OCI-LY7 (cell line): ENCODE measurements around the gene TES. TPM values are rescaled to one million over a fixed set of nuclear protein-coding genes. Genes with fewer than 3 reads are reported as not detected.

ENCODE experiments used
- BruUV-seq: library from RNA; stranded (reverse); fragments of 400-500 nt; replicated peaks from 2 replicates; lab custom pipeline; 2021; lab: Mats Ljungman, UMichigan
- CTCF ChIA-PET: fragments of 300-600 bp; sonication (Branson Sonifier 250); formaldehyde crosslinking; loops from one replicate; lab custom pipeline; 2022; ENCODE audit warnings: antibody characterized with exemption; ENCODE audit not compliant: unreplicated experiment; lab: Charles Lee
- POLR2A ChIA-PET: fragments of 300-600 bp; sonication (Branson Sonifier 250); formaldehyde crosslinking; loops from one replicate; lab custom pipeline; 2022; ENCODE audit warnings: antibody characterized with exemption; lab: Charles Lee
- DNase-seq: peaks from one replicate; pipeline ENCODE4 v3.0.0-alpha.2; 2015; ENCODE audit warnings: low spot score
- H2AFZ ChIP-seq: fragments of 200-600 bp; sonication (generic), shearing (Covaris generic); 2 replicates; pipeline ENCODE4 v1.6.1; 2014; ENCODE audit warnings: mild to moderate bottlenecking, antibody characterized with exemption, low read length, moderate library complexity
- H3K27ac ChIP-seq: fragments of 200-600 bp; sonication (generic); 2 replicates; pipeline ENCODE4 v1.5.1; 2014; ENCODE audit warnings: mixed run types, low read depth, mild to moderate bottlenecking, moderate library complexity, low read length, inconsistent platforms; ENCODE audit not compliant: poor library complexity, severe bottlenecking
- H3K36me3 ChIP-seq: fragments of 200-600 bp; sonication (generic); 2 replicates; pipeline ENCODE4 v1.6.1; 2014; ENCODE audit warnings: mild to moderate bottlenecking, antibody characterized with exemption, low read length, moderate library complexity, mixed read lengths; ENCODE audit not compliant: insufficient read depth
- H3K4me1 ChIP-seq: fragments of 200-600 bp; sonication (generic); 2 replicates; pipeline ENCODE4 v1.5.1; 2014; ENCODE audit warnings: mild to moderate bottlenecking, low read length; ENCODE audit not compliant: insufficient read depth, poor library complexity, severe bottlenecking
- H3K4me2 ChIP-seq: fragments of 200-600 bp; sonication (generic); 2 replicates; pipeline ENCODE4 v1.6.1; 2014; ENCODE audit warnings: mild to moderate bottlenecking, low read length
- H3K4me3 ChIP-seq: fragments of 200-600 bp; sonication (generic); 2 replicates; pipeline ENCODE4 v1.5.1; 2014; ENCODE audit warnings: mild to moderate bottlenecking, low read depth, low read length; ENCODE audit not compliant: poor library complexity, severe bottlenecking
- H3K79me2 ChIP-seq: fragments of 200-600 bp; sonication (generic); 2 replicates; pipeline ENCODE4 v1.6.1; 2016; ENCODE audit warnings: low read depth, mild to moderate bottlenecking, low read length, moderate library complexity, mixed read lengths; ENCODE audit not compliant: insufficient read depth
- H3K9me2 ChIP-seq: fragments of 200-600 bp; sonication (generic); 2 replicates; pipeline ENCODE4 v1.6.1; 2016; ENCODE audit warnings: mild to moderate bottlenecking, low read length, mixed read lengths; ENCODE audit not compliant: insufficient read depth
- H3K9me3 ChIP-seq: fragments of 200-600 bp; sonication (generic); 2 replicates; pipeline ENCODE4 v1.6.1; 2014; ENCODE audit warnings: mild to moderate bottlenecking, mixed run types, low read length, mixed read lengths
- H4K20me1 ChIP-seq: fragments of 200-600 bp; sonication (generic); 2 replicates; pipeline ENCODE4 v1.6.1; 2014; ENCODE audit warnings: mild to moderate bottlenecking, antibody characterized with exemption, low read length, moderate library complexity, mixed read lengths; ENCODE audit not compliant: insufficient read depth
- CTCF ChIP-seq: fragments of 200-600 bp; sonication (generic); conservative IDR thresholded peaks from 2 replicates; pipeline ENCODE4 v1.5.1; 2014; ENCODE audit warnings: mild to moderate bottlenecking, antibody characterized with exemption, low read length, moderate library complexity, mixed read lengths
- EZH2phosphoT487 ChIP-seq: fragments of 200-600 bp; sonication (generic); IDR thresholded peaks from 2 replicates; pipeline ENCODE4 v1.6.1; 2018; ENCODE audit warnings: low read depth, borderline replicate concordance, mild to moderate bottlenecking, mixed run types, antibody characterized with exemption, low read length, moderate library complexity, mixed read lengths
- intact Hi-C: fragments of 100-400 bp; cut with micrococcal nuclease; formaldehyde crosslinking; loops from one replicate; pipeline ENCODE4 v1.10.0; 2022; ENCODE audit not compliant: unreplicated experiment
- total RNA-seq, 2 experiments: library from RNA; depleted of rRNA in 1 of 2; stranded (reverse); fragments of >200 nt in 1 of 2; shearing (Covaris generic) in 1 of 2; gene quantifications; 2 replicates each; pipeline ENCODE4 v1.2.3, GENCODE V29; 2014 to 2022

Gene TES
- total RNA-seq, 2 experiments from 2014 or later: not detected

DNA sequence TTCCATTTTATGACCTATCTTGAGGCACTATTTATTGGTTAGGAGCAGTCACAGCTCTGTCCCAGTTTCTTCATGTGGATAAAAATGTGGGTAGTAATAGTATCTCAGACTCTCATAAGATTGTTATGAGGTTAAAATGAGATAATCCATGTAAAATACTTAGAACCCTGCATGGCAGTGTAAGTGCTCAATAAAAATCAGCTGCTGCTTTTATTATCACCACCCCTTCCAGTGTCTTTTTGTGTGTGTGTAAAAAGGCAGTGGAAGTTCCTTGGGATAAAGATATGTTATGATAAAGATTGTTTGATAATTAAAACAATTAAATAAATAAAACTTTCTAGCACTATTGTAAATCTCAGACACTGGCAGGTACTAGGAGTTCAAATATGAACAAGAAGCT, 15.5 kb downstream of the TES start:
- no peaks in the 10 kb centered on the region for H3K79me2 ChIP-seq
- no peaks in the 10 kb centered on the region for H3K9me3 ChIP-seq
- ChIA-PET CTCF (interaction anchor here (1.2 kb wide), 1 partner anchor 8 kb away, joined by 3 read pairs; no protein-coding TSS in a partner anchor), POLR2A (interaction anchor here (1.8 kb wide), 1 partner anchor 9 kb away, joined by 6 read pairs; no protein-coding TSS in a partner anchor)
- H3K27ac ChIP-seq: no peak overlapping the region
- DNase-seq: no peak
- H3K36me3 ChIP-seq: no peaks in the 10 kb centered on the region
- intact Hi-C loops: no loop called here
- H2AFZ ChIP-seq: no peak overlapping the region
- no peaks in the 10 kb centered on the region; the same call in 1 of the 2 replicates for H4K20me1 ChIP-seq
- TF ChIP-seq EZH2phosphoT487 (no peak), CTCF (no peak)
- BruUV-seq: no TSS peak
- no peaks in the 10 kb centered on the region for H3K4me1 ChIP-seq
- H3K4me3 ChIP-seq: no peak overlapping the region
- H3K9me2 ChIP-seq: no peaks in the 10 kb centered on the region
- H3K4me2 ChIP-seq: no peak overlapping the region

DNA sequence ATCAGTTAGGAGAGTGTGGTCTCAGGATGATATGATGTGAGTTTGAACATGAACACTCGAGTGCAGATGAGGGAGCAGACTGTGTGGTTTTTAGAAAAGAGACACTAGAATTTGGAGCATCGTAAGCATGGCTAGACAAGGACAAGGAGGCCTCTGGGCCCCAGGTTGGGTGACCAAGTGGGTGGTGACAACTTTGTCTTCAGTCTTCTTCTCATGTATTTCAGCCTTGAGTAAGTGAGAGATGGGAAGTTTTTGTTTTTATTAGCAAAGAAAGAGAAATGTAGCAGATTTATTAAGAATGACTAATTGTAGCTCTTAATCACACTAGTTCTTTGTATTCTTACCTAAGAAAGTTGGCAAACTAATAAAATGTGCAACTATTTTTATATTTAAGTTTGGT, 16.3 kb downstream of the TES start:
- CTCF ChIA-PET: interaction anchor here (1.2 kb wide), 1 partner anchor 9 kb away, joined by 3 read pairs; no protein-coding TSS in a partner anchor
- H2AFZ ChIP-seq: no peak overlapping the region
- no peak overlapping the region for H3K4me3 ChIP-seq
- H3K4me2 ChIP-seq: no peak overlapping the region
- H4K20me1 ChIP-seq: no peaks in the 10 kb centered on the region; the same call in 1 of the 2 replicates
- H3K36me3 ChIP-seq: no peaks in the 10 kb centered on the region
- no peak for TF ChIP-seq EZH2phosphoT487
- no peak for TF ChIP-seq CTCF
- no peak overlapping the region for H3K27ac ChIP-seq
- BruUV-seq: no TSS peak
- H3K9me2 ChIP-seq: no peaks in the 10 kb centered on the region
- H3K9me3 ChIP-seq: no peaks in the 10 kb centered on the region
- H3K79me2 ChIP-seq: no peaks in the 10 kb centered on the region
- H3K4me1 ChIP-seq: no peaks in the 10 kb centered on the region
- intact Hi-C loops: no loop called here
- POLR2A ChIA-PET: interaction anchor here (1.8 kb wide), 1 partner anchor 10 kb away, joined by 6 read pairs; no protein-coding TSS in a partner anchor
- no peak for DNase-seq

DNA sequence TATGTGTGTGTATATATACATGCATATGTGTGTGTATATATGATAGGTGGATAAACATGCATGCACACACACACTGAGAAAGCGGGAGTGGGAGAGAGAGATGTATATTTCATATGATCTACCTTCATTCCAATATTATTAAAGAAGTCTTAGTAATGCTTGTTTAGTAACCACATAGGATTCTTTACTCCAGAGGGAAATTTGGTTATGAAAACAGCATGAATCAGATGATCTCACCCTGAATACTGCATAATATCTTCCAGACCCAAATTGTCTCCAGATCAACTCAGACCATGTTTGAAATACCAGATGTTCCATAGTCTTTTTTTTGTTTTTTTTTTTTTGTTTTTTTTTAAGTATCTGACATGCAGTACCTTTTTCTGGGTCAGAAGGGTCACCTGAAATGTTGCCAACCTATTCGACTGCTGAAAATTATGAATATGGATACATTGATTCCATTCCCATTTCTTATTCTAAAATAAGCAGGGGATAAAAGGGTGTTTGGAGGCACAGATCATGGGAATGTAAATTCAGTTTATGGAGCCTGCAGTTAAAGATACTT, 17.4 kb downstream of the TES start:
- DNase-seq: no peak
- no peak overlapping the region for H3K4me3 ChIP-seq
- H3K36me3 ChIP-seq: no peaks in the 10 kb centered on the region
- CTCF ChIA-PET: no interaction called here
- no peak overlapping the region for H3K27ac ChIP-seq
- TF ChIP-seq CTCF (no peak), EZH2phosphoT487 (no peak)
- no peak overlapping the region for H2AFZ ChIP-seq
- no TSS peak for BruUV-seq
- H3K9me3 ChIP-seq: no peaks in the 10 kb centered on the region
- no peaks in the 10 kb centered on the region for H3K9me2 ChIP-seq
- no peaks in the 10 kb centered on the region for H3K79me2 ChIP-seq
- intact Hi-C loops: no loop called here
- no peaks in the 10 kb centered on the region for H3K4me1 ChIP-seq
- H4K20me1 ChIP-seq: no peaks in the 10 kb centered on the region; the same call in 1 of the 2 replicates
- POLR2A ChIA-PET: no interaction called here
- H3K4me2 ChIP-seq: no peak overlapping the region
